ENCODE data around the gene WDR72.
A peak's percentile ranks its signal among the peaks of the same experiment; 100 is the strongest.
"Not testable (repeated sequence)": the region's sequence is repeated elsewhere in the genome, so short reads cannot be mapped to it uniquely, and the experiment has no call there.

The WDR72 gene

DNA sequence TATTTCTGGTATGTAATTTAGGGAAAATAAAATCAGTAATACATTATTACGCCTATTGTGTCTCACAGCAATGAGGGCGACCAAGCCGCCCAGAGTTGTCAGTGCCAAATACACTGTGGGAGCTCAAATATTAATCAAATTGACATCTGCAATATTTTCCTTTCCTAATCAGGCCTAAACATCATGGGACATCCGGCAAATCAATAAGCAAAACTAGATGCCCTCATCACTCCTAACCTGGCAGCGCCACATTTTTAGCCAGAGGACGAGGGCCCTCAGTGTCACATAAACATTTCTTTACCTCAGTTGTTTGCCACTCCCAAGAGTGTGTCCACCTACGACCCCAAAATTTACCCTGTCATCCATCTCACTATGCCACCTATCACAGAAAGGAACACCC, 64.1 kb downstream of the WDR72 start:
- no peak for FAIRE-seq

DNA sequence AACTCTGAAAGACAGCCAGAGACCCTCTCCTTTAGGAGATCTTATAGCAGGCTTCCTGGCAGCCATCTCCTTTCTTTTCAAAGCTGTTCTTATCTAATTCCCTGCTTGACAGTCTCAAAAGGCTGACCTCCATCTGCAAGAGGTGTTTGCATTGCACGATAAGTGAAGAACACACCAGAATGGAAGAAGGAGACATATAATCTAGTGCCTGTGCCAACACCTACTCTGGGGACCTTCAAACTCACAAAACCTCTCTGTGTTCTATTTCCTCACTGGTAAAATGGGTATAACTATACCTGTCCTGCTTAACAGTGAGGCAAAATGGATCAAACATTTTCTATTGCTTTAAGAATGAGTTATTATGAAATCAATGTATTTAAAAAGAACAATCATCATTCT, 65.0 kb downstream of the WDR72 start:
- no peak for FAIRE-seq

DNA sequence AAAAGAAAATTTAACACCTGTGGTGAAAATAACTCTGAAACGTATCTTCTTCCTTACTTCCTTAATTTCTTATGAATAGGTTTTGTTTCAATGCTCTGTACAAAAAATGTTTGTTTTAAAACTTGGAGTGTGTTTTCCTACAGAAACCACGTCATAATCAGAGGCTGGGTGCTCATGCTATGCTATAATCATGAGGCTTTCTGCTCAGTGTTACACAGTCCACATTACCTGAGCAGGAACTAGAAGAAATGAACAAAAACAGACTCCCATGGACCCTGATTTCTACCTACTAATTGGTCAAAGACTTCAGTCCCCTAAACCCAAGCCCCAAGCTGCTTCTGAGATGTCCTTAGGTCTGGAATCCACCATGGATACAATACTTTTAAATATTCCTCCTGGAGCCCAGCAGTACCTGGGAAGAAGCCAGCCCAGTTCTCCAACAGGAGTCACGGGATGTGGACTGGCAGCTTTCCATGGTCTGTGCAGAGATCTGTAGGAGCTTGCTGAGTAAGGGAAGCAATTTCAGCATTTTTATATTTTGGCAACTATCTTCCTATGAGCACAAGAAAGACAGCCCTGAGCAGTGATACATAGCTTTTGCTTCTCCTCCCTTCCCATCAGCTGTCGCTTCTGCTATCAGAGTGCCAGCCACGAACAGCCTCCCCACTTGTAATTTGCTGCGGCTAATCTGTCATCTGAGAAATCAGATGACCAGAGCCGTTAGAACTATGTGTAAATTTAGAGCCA, 65.6 kb downstream of the WDR72 start:
- FAIRE-seq: no peak

DNA sequence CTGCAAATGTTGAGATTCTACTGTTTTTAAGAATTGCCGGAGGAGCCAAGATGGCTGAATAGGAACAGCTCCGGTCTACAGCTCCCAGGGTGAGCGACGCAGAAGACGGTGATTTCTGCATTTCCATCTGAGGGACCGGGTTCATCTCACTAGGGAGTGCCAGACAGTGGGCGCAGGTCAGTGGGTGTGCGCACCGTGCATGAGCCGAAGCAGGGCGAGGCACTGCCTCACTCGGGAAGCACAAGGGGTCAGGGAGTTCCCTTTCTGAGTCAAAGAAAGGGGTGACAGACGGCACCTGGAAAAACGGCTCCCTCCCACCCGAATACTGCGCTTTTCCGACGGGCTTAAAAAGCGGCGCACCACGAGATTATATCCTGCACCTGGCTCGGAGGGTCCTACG, 75.3 kb downstream of the WDR72 start:
- not testable (repeated sequence) for FAIRE-seq

GRCh38 chr15:53681056-53681455, 78.4 kb downstream of the WDR72 start:
- FAIRE-seq: no peak

- no peak for FAIRE-seq
Observed at GRCh38 chr15:53675832-53676231, 83.6 kb downstream of the WDR72 start.

DNA sequence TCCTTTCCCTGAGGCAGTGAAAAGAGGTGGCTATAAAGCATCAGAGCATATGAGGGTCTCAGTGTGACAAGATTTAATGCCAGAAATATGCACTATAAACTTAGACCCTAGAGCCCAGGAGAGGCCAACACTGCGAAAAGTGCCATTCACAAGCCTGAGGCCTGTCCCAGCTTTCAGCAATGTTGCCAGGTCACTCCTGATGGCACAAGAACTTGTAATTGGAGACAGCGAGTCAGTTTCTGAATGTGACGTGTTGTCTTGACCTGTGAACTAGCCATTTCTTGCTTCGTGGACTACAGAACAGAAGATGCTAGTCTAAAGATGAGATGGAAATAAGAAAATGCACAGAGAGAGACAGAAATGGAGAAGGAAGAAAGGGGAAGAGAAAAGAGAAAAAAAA, 87.9 kb downstream of the WDR72 start:
- FAIRE-seq: no peak

DNA sequence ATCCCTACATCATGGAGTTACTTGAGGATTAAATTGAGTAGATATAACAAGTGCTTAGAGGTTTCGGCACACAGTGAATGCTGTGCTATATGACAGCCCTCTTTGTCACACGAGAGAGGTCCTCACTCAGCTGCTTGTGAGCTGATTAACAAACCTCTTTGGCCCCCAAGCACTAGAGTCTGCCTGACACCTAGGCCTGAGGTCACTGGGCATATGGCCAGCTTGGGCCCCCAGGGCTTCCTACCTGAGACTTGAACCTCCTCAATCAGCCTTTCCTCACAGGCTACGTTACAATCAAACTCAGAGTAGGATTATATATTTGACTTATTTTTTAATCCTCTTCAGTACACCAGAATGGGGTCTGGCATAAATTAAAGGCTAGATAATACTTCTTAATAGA, 88.8 kb downstream of the WDR72 start:
- FAIRE-seq: no peak

GRCh38 chr15:53665930-53666329, 93.5 kb downstream of the WDR72 start:
- FAIRE-seq: no peak

- peak; percentile 39 for FAIRE-seq
Observed at GRCh38 chr15:53658827-53659555, 100.5 kb downstream of the WDR72 start.

DNA sequence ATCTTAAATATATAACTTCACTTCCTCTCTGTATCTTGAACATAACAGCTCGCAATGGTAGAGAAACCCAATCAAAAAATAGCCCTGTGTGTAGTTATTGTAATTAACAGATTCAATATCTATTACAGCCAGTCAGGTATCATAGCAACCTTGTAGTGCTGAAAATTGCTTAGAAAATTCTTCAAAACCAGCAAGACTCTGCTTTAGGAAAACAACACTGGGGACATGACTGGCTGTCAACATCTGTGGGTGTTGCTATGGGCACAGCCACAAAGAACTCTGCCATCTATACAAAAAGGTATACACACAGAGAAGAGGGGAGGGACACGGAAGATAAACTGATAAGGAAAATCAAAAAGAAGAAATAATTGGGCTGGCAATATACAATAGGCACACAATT, 101.2 kb downstream of the WDR72 start:
- FAIRE-seq: no peak

DNA sequence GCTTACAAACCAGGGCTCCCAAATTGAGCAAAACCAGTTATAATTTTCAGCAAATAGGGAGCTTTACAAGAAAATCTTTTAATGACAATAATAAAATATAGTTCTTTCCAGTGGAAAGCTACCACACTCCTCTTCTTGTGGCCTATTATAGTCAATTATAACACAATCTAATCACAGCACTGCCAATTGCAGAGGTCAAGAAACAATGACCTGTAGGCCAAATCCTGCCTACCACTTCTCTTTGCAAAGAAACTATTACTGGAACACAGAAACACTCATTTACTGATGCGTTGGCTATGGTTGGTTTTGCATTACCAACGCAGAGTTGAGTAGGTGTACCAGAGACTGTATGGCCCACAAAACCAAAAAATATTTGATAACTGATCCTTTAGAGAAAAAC, 110.5 kb downstream of the WDR72 start:
- FAIRE-seq: no peak

DNA sequence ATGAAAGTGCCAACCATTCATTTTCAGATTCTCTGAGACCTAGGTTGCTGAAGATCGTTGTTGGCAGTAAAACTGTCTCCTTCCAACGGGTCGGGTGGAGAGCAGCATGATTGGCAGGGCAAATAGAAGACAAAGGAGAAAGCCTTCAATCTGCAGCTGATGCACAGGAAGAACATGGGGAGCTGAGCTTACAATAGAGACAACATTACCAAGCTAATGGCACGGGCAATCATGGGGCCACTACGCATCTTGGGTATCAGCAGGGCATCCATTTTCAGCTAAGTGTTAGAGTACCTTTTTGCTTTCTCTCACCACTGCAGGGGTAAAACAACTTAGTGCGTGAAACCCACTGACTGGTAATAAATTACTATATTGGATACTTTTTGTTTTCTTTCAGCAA, 114.8 kb downstream of the WDR72 start:
- no peak for FAIRE-seq

GRCh38 chr15:53634517-53635106, 124.9 kb downstream of the WDR72 start:
- FAIRE-seq: no peak

- FAIRE-seq: no peak
Observed at GRCh38 chr15:53627279-53627678, 132.2 kb downstream of the WDR72 start.

- FAIRE-seq: no peak
Observed at GRCh38 chr15:53625962-53626845, 133.3 kb downstream of the WDR72 start.

DNA sequence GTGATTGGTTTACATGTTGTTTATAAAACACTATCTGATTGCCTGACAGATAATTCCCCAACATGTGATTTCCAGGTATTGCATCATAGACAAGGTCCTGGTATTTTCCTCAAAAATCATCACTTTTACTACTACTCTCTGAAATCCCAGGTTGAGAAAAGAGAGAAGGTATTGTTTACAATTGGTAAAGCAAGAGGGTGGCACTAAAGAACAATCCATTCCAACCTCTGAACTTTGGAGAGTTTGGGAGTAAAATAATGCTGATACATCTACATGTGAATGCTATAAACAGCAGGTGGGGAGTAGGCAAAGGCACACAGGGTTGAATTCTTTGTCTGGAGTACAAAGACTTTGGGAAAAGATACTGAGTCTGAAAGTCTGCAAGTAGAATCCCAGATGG, 134.2 kb downstream of the WDR72 start:
- no peak for FAIRE-seq

GRCh38 chr15:53618461-53618860, 141.0 kb downstream of the WDR72 start:
- FAIRE-seq: no peak

- no peak for FAIRE-seq
Observed at GRCh38 chr15:53611145-53611920, 148.1 kb downstream of the WDR72 start.

- no peak for FAIRE-seq
Observed at GRCh38 chr15:53591041-53591440, 168.4 kb downstream of the WDR72 start.

DNA sequence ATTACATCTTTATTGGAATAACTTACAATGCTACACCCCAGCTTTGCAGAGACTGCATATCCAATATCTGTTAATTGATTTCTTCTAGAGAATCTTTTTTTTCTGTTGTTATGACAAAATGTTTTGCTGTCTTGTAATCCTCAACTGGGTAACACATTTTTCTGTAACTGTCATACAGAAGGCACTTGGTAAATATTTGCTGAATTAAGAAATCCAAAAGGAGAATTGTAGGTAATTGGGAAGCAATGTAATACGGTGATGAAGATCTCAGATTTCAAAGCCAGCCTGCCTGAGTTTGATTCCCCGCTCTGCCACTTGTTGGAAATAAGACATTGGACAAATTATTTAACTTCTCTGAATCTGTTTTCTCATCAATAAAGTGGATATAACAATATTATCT, 169.1 kb downstream of the WDR72 start:
- FAIRE-seq: no peak

GRCh38 chr15:53589520-53590057, 169.9 kb downstream of the WDR72 start:
- FAIRE-seq: no peak
